LNCAP (cell line): ENCODE measurements around the gene RUBCN.

Source experiments
- TF ChIP-seq, protein P1 (sequence below): fragments of 450-650 bp; IDR thresholded peaks from 2 replicates; pipeline ENCODE4 v1.5.1; 2017; ENCODE audit warnings: mild to moderate bottlenecking

The RUBCN gene

DNA sequence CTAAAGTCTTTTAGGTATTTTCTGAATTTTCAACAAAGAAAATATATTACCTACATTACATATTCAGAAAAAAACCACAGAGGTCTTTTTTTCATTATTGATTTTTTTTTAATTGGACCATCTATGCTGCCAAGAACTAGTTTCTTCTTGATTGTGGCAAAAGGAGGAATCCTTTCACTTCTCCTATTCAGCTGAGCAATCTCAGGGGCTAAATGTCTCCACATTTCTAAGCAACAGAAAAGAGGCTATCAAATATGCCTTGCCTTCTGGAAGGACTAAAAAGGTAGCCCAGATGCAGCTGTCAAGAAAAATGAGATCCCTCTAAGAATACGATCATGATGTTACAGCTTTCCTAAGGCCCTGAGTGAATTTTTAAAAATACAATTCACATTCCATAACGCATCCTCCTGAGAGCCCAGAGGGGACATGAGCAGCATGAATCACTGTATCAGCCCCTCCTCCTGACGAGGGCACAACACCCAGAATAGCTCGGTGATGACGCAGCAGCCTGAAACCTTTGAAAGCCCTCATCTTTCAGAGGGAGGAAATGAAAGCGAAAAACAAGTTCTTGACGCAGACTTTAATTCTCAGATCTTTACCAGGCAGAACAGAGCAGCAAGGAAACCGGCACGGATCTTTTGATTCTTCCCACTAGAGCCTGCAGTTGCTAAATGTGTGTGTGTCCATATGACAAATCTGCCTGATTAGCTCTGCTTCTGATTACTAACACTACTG, 24.6 kb downstream of the RUBCN start:
- TF ChIP-seq, protein P1, sequence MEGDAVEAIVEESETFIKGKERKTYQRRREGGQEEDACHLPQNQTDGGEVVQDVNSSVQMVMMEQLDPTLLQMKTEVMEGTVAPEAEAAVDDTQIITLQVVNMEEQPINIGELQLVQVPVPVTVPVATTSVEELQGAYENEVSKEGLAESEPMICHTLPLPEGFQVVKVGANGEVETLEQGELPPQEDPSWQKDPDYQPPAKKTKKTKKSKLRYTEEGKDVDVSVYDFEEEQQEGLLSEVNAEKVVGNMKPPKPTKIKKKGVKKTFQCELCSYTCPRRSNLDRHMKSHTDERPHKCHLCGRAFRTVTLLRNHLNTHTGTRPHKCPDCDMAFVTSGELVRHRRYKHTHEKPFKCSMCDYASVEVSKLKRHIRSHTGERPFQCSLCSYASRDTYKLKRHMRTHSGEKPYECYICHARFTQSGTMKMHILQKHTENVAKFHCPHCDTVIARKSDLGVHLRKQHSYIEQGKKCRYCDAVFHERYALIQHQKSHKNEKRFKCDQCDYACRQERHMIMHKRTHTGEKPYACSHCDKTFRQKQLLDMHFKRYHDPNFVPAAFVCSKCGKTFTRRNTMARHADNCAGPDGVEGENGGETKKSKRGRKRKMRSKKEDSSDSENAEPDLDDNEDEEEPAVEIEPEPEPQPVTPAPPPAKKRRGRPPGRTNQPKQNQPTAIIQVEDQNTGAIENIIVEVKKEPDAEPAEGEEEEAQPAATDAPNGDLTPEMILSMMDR = no peak

DNA sequence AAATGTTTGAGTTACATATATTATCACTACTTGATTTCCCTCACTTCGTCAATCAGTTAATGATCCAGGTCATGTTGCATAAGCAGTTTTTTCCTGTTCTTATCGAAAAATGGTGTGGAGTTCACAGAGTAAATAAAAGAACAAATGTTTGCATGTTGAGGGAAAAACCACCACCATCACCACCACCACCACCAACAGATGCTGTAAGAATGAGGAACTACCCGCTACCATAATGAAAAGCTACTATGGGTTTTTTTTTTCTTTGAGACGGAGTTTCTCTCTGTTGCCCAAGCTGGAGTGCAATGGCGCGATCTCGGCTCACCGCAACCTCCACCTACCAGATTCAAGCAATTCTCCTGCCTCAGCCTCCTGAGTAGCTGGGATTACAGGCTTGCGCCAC, 27.6 kb downstream of the RUBCN start:
- TF ChIP-seq, protein P1 = no peak

DNA sequence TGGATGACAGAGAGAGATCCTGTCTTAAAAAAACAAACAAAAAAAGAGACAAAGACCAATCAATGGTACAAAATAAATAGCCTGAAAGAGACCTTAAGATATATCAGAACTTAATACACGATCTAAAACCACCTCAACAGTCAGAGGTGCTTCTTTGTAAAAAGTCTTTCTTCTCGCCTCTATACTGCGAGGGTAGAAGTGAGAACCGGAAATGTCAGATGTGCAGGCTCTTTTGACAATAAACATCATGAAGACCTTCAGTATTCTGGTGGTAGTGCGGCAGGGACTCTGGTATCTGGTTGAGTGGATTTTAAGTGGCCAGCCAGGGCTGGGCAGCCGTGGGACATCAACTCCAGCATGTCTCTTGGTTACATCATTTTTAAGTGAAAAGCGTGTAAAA, 30.0 kb downstream of the RUBCN start:
- TF ChIP-seq, protein P1 = no peak

DNA sequence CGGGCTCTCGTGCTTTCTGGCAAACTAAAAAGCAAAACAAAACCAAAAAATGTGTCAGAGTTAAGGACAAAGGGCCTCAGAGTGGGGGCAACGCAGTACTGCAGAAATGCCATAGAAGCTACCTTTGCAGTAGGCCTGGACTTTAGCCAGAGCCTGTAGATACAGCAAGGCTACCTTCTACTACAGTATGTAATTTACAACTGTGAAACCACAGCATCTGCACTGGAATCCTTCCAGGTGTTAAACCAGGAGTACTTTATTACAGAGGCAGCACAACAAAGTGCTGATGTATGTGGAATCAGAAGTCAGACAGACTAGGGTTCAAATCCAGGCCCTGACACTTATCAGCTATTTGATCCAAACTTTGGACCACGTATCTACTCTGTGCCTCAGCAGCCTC, 34.9 kb downstream of the RUBCN start:
- TF ChIP-seq, protein P1 = no peak

DNA sequence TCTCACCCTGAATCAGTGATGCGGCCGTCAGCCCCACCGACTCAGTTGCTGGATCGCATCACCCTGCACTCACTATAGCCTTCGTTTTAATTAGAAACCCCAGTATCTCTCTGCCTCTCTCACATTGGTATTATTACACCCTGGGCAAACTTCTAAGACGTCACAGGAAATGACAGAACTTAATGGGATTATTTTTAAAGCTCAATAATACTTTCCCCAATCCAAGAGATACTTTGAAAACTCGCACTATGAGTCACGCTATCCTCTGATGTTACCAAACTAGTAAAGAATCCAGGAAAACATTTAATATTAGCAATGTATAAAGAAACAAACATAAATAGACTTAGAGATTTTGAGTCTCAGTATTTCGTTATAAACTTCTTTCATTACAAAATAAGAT, 36.6 kb downstream of the RUBCN start:
- TF ChIP-seq, protein P1 = no peak

DNA sequence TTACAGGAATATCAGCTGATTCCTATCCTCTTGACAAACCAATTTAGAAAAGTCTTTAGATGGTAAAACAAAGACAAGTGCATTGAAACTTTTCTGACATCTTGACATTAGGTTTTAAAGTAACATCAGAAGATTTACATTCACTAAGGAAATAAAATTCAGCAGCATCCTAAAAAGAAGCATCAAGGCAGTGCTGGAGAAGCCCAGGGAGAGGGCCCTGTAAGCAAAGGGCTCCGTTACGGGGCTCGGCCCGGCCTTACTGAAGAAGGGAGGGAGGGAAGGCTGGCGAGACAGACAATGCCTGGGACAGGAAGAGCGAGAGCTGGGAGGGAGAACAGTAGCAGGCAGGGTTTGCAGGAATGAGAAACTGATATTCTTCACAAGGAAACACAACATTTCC, 39.3 kb downstream of the RUBCN start:
- TF ChIP-seq, protein P1 = no peak

DNA sequence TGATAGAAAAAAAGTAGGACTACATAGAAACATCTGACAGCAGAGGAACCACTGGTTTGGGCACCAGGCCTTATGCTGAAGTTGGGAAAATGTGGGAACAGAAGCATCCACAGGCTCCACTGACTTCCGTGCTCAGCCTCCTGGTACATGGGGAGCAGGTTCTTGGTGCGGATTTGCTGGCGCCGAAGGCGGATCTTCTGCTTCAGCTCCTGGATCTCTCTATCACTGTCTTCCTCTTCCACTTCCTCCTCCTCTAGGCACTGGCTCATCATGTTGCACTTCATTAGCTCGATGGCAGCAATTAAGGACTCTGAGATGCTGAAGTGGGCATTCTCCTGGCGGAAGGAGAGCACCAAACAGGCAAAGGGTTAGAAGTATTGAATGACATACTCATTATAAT, 42.5 kb downstream of the RUBCN start:
- TF ChIP-seq, protein P1 = no peak

DNA sequence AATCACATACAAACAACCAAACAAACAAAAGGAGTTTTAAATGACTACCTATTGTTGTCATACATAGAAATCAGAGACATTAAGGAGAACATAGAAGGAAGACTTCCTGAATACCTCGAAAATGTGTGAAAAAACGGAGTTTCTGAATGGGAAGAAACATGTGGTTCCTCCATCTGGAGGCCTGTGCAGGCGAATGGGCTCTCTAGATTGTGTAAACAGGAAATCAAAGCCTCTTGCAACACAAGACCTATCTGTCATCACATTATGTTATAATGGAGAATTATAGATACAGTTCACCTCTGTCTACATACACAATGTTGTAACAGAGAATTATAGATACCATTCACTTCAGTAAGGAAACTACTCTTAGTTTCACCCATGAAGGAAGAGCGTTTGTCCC, 44.1 kb downstream of the RUBCN start:
- TF ChIP-seq, protein P1 = no peak
